ENCODE measurements around the gene LST1. TPM values are rescaled to one million over a fixed set of nuclear protein-coding genes. Genes with fewer than 3 reads are reported as not detected.
A peak's percentile ranks its signal among the peaks of the same experiment; 100 is the strongest.

Gene LST1
- total and polyA plus RNA-seq, 11 donors, result 1.6 to 58.0 (median 3.7) TPM; not detected in 1

- H3K36me3 ChIP-seq, result peaks cover 0 to 54% (median 33%) of the 10 kb centered on the region in 9 donors
- no peak for ATAC-seq
- 64 to 87% (median 71%) methylated on average over 8 of the region's 8 CpGs for WGBS, 4 donors
These were observed 27.8 kb upstream of the LST1 start for GRCh38 chr6:31558318-31558625.

GRCh38 chr6:31558631-31559500, 27.2 kb upstream of the LST1 start:
- DNase-seq, result peak in 2 of 5 donors; percentile 51 to 61
- intact Hi-C loops (cut with DNase I), result no loop called here
- H3K4me1 ChIP-seq, result peaks cover 7 to 78% (median 35%) of the 10 kb centered on the region in 12 donors

More at GRCh38 chr6:31558318-31558625, 27.8 kb upstream of the LST1 start:
- Histone ChIP-seq H3K4me1 (peaks cover 7 to 72% (median 35%) of the 10 kb centered on the region in 12 donors), H3K4me3 (peak overlapping the region in 2 of 12 donors; percentile 15 to 40), H3K27me3 (no peaks in the 10 kb centered on the region), H3K9me3 (no peaks in the 10 kb centered on the region), H3K27ac (peak overlapping the region in 11 of 12 donors; percentile 27 to 90 (median 79))
- intact Hi-C loops (cut with DNase I), result no loop called here
- no peak for DNase-seq
- no peak for TF ChIP-seq CTCF (IDR thresholded peaks at IDR 0.05)
- TF ChIP-seq POLR2A (IDR thresholded peaks at IDR 0.05), result no peak

GRCh38 chr6:31559606-31559957, 26.5 kb upstream of the LST1 start:
- DNase-seq, result no peak

More at GRCh38 chr6:31558631-31559500, 27.2 kb upstream of the LST1 start:
- no peaks in the 10 kb centered on the region for H3K9me3 ChIP-seq
- TF ChIP-seq CTCF (IDR thresholded peaks at IDR 0.05) (no peak), POLR2A (IDR thresholded peaks at IDR 0.05) (no peak)
- 69 to 80% (median 73%) methylated on average over 14 of the region's 14 CpGs for WGBS, 4 donors
- ATAC-seq, result peak; percentile 26 to 64 (median 40)
- no peaks in the 10 kb centered on the region for H3K27me3 ChIP-seq
- H3K27ac ChIP-seq, result peak overlapping the region; percentile 7 to 90 (median 78)
- H3K4me3 ChIP-seq, result peak overlapping the region in 2 of 12 donors; percentile 15 to 40
- H3K36me3 ChIP-seq, result peaks cover 0 to 48% (median 27%) of the 10 kb centered on the region in 9 donors

More at GRCh38 chr6:31559606-31559957, 26.5 kb upstream of the LST1 start:
- 44 to 56% (median 50%) methylated on average over 4 of the region's 4 CpGs for WGBS, 4 donors
- no peaks in the 10 kb centered on the region for H3K27me3 ChIP-seq
- peaks cover 7 to 80% (median 35%) of the 10 kb centered on the region in 12 donors for H3K4me1 ChIP-seq
- H3K36me3 ChIP-seq, result peaks cover 0 to 42% (median 20%) of the 10 kb centered on the region in 9 donors
- H3K9me3 ChIP-seq, result no peaks in the 10 kb centered on the region
- TF ChIP-seq CTCF (IDR thresholded peaks at IDR 0.05) (no peak), POLR2A (IDR thresholded peaks at IDR 0.05) (no peak)
- intact Hi-C loops (cut with DNase I), result no loop called here
- peak overlapping the region in 3 of 12 donors; percentile 5 to 38 (median 15) for H3K4me3 ChIP-seq
- peak overlapping the region; percentile 7 to 90 (median 78) for H3K27ac ChIP-seq
- no peak for ATAC-seq
